RCC 7860 (cell line): Measurements from ENCODE around the gene NLRP9.
A peak's percentile ranks its signal among the peaks of the same experiment; 100 is the strongest.

ENCODE experiments used
- DNase-seq: peaks from one replicate; pipeline ENCODE4 v3.0.0-alpha.2; 2015; ENCODE audit warnings: low spot score
- FAIRE-seq: peaks from 2 replicates; lab custom pipeline; 2012; peaks lifted over from hg19 to GRCh38; lab: Jason Lieb, UNC

Gene NLRP9

GRCh38 chr19:55704494-55705245 is 33.5 kb downstream of the NLRP9 start:
- DNase-seq (no peak), FAIRE-seq (no peak)

DNA sequence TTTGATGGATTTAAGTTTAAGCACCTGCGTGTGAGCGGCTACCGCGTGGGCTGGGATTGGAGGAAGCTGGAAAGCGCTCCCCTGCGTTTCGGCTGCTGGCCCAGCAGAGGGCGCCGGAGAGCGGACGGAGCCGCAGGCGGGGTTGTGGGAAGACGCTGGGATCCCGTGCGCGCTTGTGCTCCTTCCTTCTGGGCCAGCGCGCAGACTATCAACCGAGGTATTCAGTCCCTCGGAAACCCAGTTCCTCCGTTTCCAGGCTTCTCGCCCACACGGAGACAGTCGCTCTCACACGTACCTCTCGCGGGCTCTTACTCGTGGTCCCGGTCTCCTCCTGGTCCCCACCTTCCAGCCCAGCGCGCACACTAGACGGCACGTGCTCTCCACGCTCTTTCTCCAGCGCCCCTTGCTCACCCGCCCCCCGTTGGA is 34.4 kb downstream of the NLRP9 start:
- DNase-seq: no peak
- no peak for FAIRE-seq

DNA sequence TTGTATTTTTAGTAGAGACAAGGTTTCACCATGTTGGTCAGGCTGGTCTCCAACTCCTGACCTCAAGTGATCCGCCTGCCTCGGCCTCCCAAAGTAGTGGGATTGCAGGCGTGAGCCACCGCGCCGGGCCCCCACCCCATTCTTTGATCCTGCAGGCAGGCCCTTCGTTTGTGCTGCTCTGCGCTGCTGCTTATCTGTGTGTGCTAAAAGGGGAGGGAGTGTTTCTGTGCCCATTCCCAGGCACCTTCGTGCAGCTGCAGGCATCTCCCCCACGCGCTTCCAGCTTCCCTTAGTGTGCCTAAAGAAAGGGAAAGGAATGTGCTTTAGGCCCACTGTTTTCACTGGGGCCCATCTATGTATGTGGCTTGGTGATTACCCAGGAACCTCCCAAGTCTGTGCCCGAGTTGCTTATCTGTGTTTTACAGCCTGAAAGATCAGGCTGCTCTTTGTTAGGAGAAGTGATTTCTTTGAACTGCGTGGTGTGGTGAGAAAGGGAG is 36.0 kb downstream of the NLRP9 start:
- DNase-seq: no peak
- no peak for FAIRE-seq

- DNase-seq: no peak
These were observed 37.4 kb downstream of the NLRP9 start for GRCh38 chr19:55700813-55701212.

DNA sequence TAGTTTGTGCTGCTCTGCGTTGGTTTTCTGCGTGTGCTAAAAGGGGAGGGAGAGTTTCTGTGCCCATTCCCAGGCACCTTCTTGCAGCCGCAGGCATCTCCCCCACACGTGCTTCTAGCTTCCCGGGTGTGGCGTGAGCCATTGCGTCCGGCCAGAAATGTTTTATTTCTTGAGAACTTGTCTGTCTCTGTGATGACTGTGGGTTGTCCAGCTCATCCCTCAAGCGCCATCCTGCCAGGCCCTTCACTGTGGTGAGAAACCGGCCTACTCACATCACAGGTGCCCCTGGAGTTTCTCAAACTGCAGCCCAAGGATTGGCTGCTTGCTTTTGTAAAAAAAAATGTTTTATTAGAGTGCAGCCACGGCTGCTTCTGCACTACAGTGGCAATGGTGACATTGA is 39.0 kb downstream of the NLRP9 start:
- FAIRE-seq (no peak), DNase-seq (no peak)

More at GRCh38 chr19:55700813-55701212, 37.4 kb downstream of the NLRP9 start:
- no peak for FAIRE-seq

DNA sequence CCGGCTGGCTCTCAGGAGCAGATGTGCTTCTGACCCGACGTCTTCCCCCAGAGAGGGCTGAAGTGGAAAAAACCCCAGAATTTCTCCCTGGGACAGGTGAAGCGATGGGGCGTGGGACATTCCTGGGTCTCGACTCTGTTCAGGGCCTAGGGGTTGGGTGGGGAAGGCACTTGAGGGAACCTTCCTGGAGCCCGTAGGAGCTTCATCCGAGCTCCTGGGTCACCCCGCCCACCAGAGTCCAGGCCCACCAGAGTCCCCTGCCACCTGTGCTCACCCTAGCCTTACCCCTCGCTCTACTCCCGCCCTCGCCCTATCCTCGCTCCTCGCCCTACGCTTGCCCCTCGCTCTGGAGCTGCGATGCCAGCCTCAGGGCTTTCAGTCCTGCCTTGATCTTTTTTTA is 39.9 kb downstream of the NLRP9 start:
- no peak for FAIRE-seq
- DNase-seq: no peak

- FAIRE-seq: no peak
- DNase-seq: no peak
These were observed 40.5 kb downstream of the NLRP9 start for GRCh38 chr19:55697698-55698097.

DNA sequence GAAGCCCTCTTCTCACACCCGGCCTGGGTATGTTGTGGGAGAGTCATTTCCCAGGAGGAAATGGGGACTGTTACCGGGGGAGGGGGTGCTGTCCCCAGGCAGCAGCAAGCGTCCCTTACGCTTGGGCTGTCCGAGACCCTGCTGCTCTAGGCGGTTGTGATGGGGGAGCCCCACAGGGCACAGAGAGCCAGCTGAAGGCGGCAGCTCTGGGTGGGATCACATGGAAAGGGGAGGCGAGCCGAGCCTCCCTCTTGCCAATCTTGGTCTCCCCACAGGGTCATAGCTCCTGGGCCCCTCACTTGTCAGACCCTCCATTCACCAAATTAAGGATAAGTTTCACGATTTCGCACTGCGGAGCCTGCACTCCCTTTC is 41.1 kb downstream of the NLRP9 start:
- FAIRE-seq (no peak), DNase-seq (no peak)

DNA sequence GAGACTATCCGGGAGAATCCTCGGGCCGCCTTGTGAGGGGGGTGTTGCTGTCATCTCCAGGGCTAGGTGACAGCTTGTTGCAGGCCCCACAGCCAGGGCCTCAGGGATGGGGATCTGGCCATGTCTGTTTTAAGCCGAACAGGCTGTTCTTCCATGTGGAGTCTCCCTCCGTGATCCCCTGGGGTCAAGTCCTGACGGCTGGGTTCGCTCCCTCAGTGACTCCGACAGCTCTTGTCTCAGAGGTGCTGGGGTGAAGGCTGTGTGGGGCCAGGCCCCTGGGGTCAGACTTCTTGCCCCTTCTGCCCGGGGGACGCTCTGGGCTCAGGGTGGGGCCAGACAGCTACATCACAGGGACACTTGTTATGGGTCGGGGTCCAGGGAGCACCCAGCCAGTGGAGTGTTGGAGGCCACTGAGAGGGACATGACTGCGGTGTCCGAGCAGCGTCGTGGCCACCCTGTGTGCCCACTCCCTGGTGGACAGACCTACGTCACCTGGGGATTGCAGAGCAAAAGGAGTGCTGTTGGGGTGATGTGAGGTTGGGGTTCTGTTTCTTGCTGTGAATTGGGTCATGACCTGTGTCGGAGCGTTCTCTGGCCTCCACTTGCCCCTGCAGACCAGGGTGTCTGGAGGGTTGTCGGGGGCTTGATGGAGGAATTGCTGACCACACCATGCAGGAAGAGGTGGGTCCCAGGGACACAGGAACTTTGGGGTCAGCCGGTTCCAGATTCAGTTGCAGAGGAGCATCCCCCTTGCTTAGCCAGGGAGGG is 41.7 kb downstream of the NLRP9 start:
- FAIRE-seq (no peak), DNase-seq (no peak)

DNA sequence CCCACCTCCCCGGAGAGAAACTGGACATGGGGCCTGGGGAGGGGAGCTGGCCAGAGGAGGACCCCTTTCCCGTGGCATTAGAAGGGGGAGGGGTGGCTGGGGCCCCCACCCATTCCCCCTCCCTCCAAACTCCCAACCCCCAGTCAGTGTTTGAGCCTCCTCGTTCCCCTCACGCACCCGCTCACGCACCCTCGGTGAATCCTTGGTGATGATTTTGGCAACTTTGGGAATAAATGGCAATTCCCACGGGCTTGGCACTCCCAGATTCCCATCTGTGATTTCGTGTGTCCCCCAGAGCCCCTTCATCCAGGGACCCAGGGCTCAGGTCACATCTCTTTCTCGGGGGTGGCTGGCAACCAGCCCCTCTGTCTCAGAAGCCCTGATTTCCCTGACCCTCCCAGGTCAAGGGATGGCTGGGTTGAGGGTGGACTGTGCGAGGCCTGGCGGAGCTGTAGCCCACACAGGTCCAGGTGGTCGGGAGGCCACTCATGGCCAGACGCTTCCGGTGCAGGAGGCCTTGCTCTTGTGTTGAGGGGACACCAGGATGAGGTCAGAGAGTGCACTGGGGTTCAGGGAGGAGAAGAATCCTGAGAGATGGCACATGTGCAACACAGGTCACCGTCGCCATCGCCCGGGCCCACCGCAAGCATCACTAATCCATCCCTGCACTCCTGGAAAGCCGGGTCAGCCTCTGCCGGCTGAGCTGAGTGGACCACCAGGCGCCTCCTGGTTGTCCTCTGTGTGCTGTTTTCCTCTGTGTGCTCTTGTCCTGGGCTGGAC is 42.5 kb downstream of the NLRP9 start:
- DNase-seq (no peak), FAIRE-seq (no peak)

- no peak for DNase-seq
- no peak for FAIRE-seq
These were observed 43.3 kb downstream of the NLRP9 start for GRCh38 chr19:55694656-55695491.

- no peak for FAIRE-seq
These were observed 44.0 kb downstream of the NLRP9 start for GRCh38 chr19:55694241-55694655.

DNA sequence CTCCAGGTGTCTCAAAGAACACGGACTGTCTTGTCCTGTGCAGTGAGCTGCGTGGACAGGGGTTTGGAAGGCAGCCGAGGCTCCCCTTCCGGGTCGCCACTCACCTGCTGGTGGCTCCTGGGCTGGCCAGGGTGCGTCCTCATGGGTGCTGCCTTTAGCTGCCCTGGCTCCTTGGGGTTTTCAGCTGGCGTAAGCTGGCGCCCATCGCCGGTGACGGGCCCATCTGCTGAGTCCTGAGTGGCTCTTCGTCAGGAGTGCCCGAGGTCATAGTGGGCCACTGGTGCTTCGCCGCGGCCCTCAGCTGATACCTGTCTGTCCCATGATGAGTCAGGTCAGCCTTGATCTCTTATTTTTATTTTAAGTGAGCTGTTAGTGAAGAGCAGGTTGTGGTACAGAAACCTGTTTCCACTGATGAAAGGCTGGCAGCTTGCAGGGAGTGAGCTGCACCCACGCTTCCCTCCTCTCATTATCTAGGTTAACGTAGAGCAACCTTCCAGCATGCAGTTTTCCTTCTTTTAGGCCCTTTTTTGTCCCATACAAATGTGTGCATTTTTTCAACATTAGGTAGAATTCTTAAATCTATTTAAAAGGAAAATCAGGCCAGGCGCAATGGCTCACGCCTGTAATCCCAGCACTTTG is 44.7 kb downstream of the NLRP9 start:
- no peak for FAIRE-seq
- DNase-seq: no peak

More at GRCh38 chr19:55694241-55694655, 44.0 kb downstream of the NLRP9 start:
- no peak for DNase-seq

GRCh38 chr19:55692681-55693081 is 45.5 kb downstream of the NLRP9 start:
- no peak for FAIRE-seq
- DNase-seq: no peak

DNA sequence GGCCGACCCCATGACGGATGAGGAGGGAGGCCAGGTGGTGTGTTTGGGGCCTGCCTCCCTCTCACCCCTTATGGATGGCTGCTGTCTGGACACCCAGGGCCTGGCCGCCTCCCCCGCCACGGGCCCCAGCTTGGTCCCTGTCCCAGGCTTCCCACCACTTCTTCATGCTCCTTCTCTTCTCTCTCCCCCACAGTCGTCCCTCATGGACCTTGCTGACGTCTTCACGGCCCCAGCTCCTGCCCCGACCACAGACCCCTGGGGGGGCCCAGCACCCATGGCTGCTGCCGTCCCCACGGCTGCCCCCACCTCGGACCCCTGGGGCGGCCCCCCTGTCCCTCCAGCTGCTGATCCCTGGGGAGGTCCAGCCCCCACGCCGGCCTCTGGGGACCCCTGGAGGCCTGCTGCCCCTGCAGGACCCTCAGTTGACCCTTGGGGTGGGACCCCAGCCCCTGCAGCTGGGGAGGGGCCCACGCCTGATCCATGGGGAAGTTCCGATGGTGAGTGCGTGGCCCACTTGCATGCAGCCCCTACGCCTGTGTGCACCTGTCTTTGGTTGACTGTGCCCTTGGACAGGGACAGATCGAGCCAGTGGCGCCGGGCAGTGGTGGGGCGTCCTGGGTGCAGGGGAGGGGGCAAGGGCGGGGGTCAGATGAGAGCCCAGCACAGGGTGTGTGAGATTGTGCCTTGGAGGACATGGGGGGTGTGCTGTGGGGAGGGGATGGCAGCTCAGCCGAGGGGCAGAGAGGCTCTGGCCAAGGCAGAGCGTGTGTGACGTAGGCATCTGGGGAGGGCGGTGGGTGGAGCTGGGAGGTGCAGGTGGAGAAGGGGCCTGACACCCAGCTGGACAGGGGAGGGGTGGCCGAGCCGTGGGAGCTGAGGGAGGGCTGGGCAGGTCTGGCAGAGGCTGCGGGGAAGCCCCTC is 46.4 kb downstream of the NLRP9 start:
- no peak for DNase-seq
- no peak for FAIRE-seq

- FAIRE-seq (no peak), DNase-seq (no peak)
These were observed 47.2 kb downstream of the NLRP9 start for GRCh38 chr19:55690769-55691545.

- FAIRE-seq: no peak
- peak; percentile 27 for DNase-seq
These were observed 48.0 kb downstream of the NLRP9 start for GRCh38 chr19:55690109-55690768.
